OCI-LY1 (cell line): ENCODE measurements around the gene TPH2.

Source experiments
- H2AFZ ChIP-seq: fragments of 200-600 bp; sonication (generic), shearing (Covaris generic); 2 replicates; pipeline ENCODE4 v1.6.0; 2014; ENCODE audit warnings: antibody characterized with exemption, mild to moderate bottlenecking, low read length
- H3F3A ChIP-seq: fragments of 200-600 bp; sonication (generic), shearing (Covaris generic); 2 replicates; pipeline ENCODE4 v1.6.0; 2014; ENCODE audit warnings: mild to moderate bottlenecking, antibody characterized with exemption, low read length, moderate library complexity; ENCODE audit not compliant: insufficient read depth
- H3K27ac ChIP-seq: fragments of 200-600 bp; sonication (generic); 2 replicates; pipeline ENCODE4 v1.5.1; 2014; ENCODE audit warnings: low read length, mixed run types, mild to moderate bottlenecking, low read depth; ENCODE audit not compliant: poor library complexity, severe bottlenecking
- H3K27me3 ChIP-seq: fragments of 200-600 bp; sonication (generic); 2 replicates; pipeline ENCODE4 v1.6.0; 2014; ENCODE audit warnings: antibody characterized with exemption, mild to moderate bottlenecking, low read length, moderate library complexity; ENCODE audit not compliant: insufficient read depth
- H3K36me3 ChIP-seq: fragments of 200-600 bp; sonication (generic); 2 replicates; pipeline ENCODE4 v1.6.1; 2014; ENCODE audit warnings: mild to moderate bottlenecking, antibody characterized with exemption, low read length, moderate library complexity, mixed read lengths; ENCODE audit not compliant: insufficient read depth
- H3K4me1 ChIP-seq: fragments of 200-600 bp; sonication (generic); 2 replicates; pipeline ENCODE4 v1.5.1; 2014; ENCODE audit warnings: mild to moderate bottlenecking, low read length, moderate library complexity; ENCODE audit not compliant: insufficient read depth, severe bottlenecking
- H3K4me2 ChIP-seq: fragments of 200-600 bp; sonication (generic), shearing (Covaris generic); 2 replicates; pipeline ENCODE4 v1.6.1; 2014; ENCODE audit warnings: low read length
- H3K4me3 ChIP-seq: fragments of 200-600 bp; sonication (generic); 2 replicates; pipeline ENCODE4 v1.5.1; 2014; ENCODE audit warnings: low read length, low read depth, mild to moderate bottlenecking, mixed read lengths; ENCODE audit not compliant: poor library complexity, severe bottlenecking
- H3K79me2 ChIP-seq: fragments of 200-600 bp; shearing (Covaris generic); 2 replicates; pipeline ENCODE4 v1.6.1; 2016; ENCODE audit warnings: mixed run types, low read length, mixed read lengths; ENCODE audit not compliant: insufficient read depth
- H3K9ac ChIP-seq: fragments of 200-600 bp; sonication (generic), shearing (Covaris generic); 2 replicates; pipeline ENCODE4 v1.6.1; 2014; ENCODE audit warnings: mild to moderate bottlenecking, low read length, mixed read lengths
- H3K9me2 ChIP-seq: fragments of 200-600 bp; sonication (generic), shearing (Covaris generic); 2 replicates; pipeline ENCODE4 v1.6.1; 2014; ENCODE audit warnings: low read depth, mild to moderate bottlenecking, low read length, mixed read lengths
- H3K9me3 ChIP-seq: fragments of 200-600 bp; shearing (Covaris generic); 2 replicates; pipeline ENCODE4 v1.6.1; 2014; ENCODE audit warnings: low read length, mixed read lengths
- H4K20me1 ChIP-seq: fragments of 200-600 bp; sonication (generic), shearing (Covaris generic); 2 replicates; pipeline ENCODE4 v1.6.0; 2016; ENCODE audit warnings: mild to moderate bottlenecking, low read length; ENCODE audit not compliant: insufficient read depth
- CTCF ChIP-seq: fragments of 200-600 bp; sonication (generic), shearing (Covaris generic); IDR thresholded peaks from 2 replicates; pipeline ENCODE4 v1.5.1; 2017; ENCODE audit warnings: mild to moderate bottlenecking, antibody characterized with exemption, low read length, moderate library complexity, mixed read lengths
- EZH2 ChIP-seq: fragments of 200-600 bp; sonication (generic), shearing (Covaris generic); IDR thresholded peaks from 2 replicates; pipeline ENCODE4 v1.8.0; 2017; ENCODE audit warnings: borderline replicate concordance, mixed run types, mild to moderate bottlenecking, antibody characterized with exemption, low read length, moderate library complexity, mixed read lengths

TPH2 gene

GRCh38 chr12:72031066-72031465, 92.4 kb downstream of the TPH2 start:
- H3K79me2 ChIP-seq: no peaks in the 10 kb centered on the region
- no peak overlapping the region for H3K4me3 ChIP-seq
- H3K27ac ChIP-seq: no peak overlapping the region
- H3K36me3 ChIP-seq: no peaks in the 10 kb centered on the region
- H3F3A ChIP-seq: no peaks in the 10 kb centered on the region
- no peaks in the 10 kb centered on the region for H4K20me1 ChIP-seq
- no peak overlapping the region for H3K4me2 ChIP-seq
- no peaks in the 10 kb centered on the region for H3K9me2 ChIP-seq
- no peaks in the 10 kb centered on the region for H3K27me3 ChIP-seq
- H3K9me3 ChIP-seq: no peaks in the 10 kb centered on the region
- no peaks in the 10 kb centered on the region for H3K4me1 ChIP-seq
- no peak for TF ChIP-seq EZH2
- TF ChIP-seq CTCF: no peak
- H2AFZ ChIP-seq: no peak overlapping the region
- H3K9ac ChIP-seq: no peak overlapping the region

GRCh38 chr12:72033991-72034390, 95.3 kb downstream of the TPH2 start:
- H3K79me2 ChIP-seq: no peaks in the 10 kb centered on the region
- H2AFZ ChIP-seq: no peak overlapping the region
- H3K4me3 ChIP-seq: no peak overlapping the region
- no peak overlapping the region for H3K9ac ChIP-seq
- H3K9me3 ChIP-seq: no peaks in the 10 kb centered on the region
- H4K20me1 ChIP-seq: no peaks in the 10 kb centered on the region
- no peak overlapping the region for H3K27ac ChIP-seq
- H3K27me3 ChIP-seq: no peaks in the 10 kb centered on the region
- no peak overlapping the region for H3K4me2 ChIP-seq
- TF ChIP-seq CTCF: no peak
- TF ChIP-seq EZH2: no peak
- no peaks in the 10 kb centered on the region for H3K36me3 ChIP-seq
- no peaks in the 10 kb centered on the region for H3K9me2 ChIP-seq
- H3K4me1 ChIP-seq: no peaks in the 10 kb centered on the region
- H3F3A ChIP-seq: no peaks in the 10 kb centered on the region

DNA sequence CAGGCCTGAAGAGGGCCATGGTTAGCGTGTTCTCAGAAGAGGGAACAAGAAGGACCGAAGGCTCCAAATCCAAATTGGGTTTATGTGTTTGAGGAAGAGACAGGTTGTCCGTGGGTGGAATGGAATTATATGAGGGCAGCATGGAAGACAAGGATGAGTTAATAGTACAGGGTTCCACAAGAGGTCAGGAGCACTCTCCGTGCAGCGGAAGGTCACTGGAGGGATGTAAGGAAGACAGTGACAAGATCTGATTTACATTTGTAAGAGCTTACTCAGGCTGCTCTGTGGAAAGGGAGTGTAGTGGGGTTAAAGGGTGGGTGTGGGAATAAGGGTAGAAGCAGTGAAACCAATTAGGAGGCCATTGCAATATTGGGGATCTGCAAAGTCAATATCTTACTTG, 97.0 kb downstream of the TPH2 start:
- Histone ChIP-seq H3K4me1 (no peaks in the 10 kb centered on the region), H3K79me2 (no peaks in the 10 kb centered on the region), H3K9me3 (no peaks in the 10 kb centered on the region), H3K9me2 (no peaks in the 10 kb centered on the region), H4K20me1 (no peaks in the 10 kb centered on the region), H3K36me3 (no peaks in the 10 kb centered on the region), H3K4me2 (no peak overlapping the region), H2AFZ (no peak overlapping the region), H3K4me3 (no peak overlapping the region), H3K9ac (no peak overlapping the region), H3K27ac (no peak overlapping the region), H3F3A (no peaks in the 10 kb centered on the region), H3K27me3 (no peaks in the 10 kb centered on the region)
- TF ChIP-seq CTCF (no peak), EZH2 (no peak)
